ENCODE data around the gene PLXND1.

PLXND1 gene

GRCh38 chr3:129563332-129563731 lies 43.1 kb downstream of the PLXND1 start:
- H3K27ac ChIP-seq, result no peak overlapping the region
- TF ChIP-seq CTCF (conservative IDR thresholded peaks at IDR 0.05), result no peak

- no peak for TF ChIP-seq CTCF (conservative IDR thresholded peaks at IDR 0.05)
- H3K27ac ChIP-seq, result no peak overlapping the region
Observed at GRCh38 chr3:129562803-129563202, 43.7 kb downstream of the PLXND1 start.

GRCh38 chr3:129561619-129562248 lies 44.7 kb downstream of the PLXND1 start:
- H3K27ac ChIP-seq, result no peak overlapping the region
- no peak for TF ChIP-seq CTCF (conservative IDR thresholded peaks at IDR 0.05)

GRCh38 chr3:129560911-129561594 lies 45.4 kb downstream of the PLXND1 start:
- TF ChIP-seq CTCF (conservative IDR thresholded peaks at IDR 0.05), result no peak
- H3K27ac ChIP-seq, result no peak overlapping the region

- TF ChIP-seq CTCF (conservative IDR thresholded peaks at IDR 0.05), result no peak
- H3K27ac ChIP-seq, result no peak overlapping the region
Observed at GRCh38 chr3:129560269-129560787, 46.1 kb downstream of the PLXND1 start.

GRCh38 chr3:129559565-129560079 lies 46.9 kb downstream of the PLXND1 start:
- TF ChIP-seq CTCF (conservative IDR thresholded peaks at IDR 0.05), result no peak
- H3K27ac ChIP-seq, result no peak overlapping the region

- no peak overlapping the region for H3K27ac ChIP-seq
- no peak for TF ChIP-seq CTCF (conservative IDR thresholded peaks at IDR 0.05)
Observed at GRCh38 chr3:129558772-129559564, 47.5 kb downstream of the PLXND1 start.

Data from VCaP (cell line).